ENCODE results near the gene LGR4.

- TF ChIP-seq CTCF (IDR thresholded peaks at IDR 0.05; ENCODE audit: low read depth, low read length, poor library complexity, severe bottlenecking) (no peak), EZH2phosphoT487 (IDR thresholded peaks at IDR 0.05; ENCODE audit: borderline replicate concordance, low read length) (no peak)
Measured at GRCh38 chr11:27482793-27483192, 10.2 kb upstream of the LGR4 start.

Data from DOHH2 (cell line).